Activated T-cell treated with anti-CD3 and anti-CD28 coated beads, Interleukin-2, amount 50 U/mL, for 1 hour (primary cell): Measurements from ENCODE around the gene PIGL.

Experiments used
- DNase-seq: peaks from one replicate; pipeline ENCODE4 v3.0.0-alpha.2; 2020

The PIGL gene

DNA sequence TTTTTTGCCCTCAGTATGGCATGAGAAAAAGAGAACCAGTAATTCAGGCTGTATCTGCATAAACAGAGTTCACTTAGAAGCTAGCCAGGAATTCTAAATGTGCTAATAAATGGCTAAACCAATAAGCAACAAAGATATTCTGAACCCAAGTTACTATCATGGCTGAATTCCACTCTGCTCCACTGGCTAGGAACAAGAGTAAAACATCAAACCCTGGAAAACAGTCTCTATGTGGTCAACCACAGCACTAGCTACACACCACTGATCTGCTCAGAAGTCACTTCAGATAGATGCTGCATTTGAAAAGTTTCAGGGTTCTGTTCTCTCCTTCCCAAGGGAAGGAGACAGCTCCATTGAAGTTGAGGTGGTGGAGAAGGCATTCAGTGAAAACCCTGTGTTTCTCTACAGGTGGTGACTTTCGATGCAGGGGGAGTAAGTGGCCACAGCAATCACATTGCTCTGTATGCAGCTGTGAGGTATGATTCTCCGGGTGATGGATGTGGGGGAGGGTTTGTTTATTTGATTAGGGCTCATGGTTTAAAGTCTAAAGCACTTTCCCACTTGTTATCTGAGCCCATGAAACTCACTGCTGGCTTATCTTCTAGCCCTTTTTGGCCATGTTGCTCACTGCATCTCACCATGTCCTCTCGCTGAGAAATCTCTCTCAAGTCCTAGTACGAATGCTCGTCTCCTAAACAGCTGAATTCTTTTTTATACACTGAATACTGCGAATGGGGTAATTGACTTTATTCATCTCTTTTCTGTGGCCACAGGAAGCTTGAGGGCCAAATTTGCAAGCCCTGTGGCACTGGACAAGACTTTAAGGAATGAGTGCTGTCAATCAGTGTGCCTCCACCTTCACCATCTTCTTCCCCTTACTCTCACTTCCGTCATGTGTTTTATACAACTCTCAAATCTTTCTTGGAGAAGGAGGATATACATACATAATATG is 96.4 kb downstream of the PIGL start:
- no peak for DNase-seq

DNA sequence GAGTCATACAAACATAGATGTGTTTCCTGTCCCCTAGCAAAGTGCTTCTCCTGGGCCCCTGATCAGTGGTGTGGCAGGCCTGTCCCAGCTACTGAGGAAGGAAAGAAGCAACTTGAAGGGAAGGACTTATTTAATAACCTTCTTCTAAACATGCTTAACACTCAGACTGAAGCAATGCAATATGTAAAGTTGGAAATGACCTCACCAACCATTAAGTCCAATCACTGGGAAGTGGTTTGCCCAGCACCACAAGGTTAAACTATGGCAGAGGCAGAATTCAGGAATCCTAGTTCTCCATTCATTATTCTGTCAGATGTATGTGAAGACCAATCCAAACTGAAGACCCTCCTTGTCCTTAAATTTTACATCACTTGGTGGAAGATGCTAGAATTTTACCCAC is 97.2 kb downstream of the PIGL start:
- DNase-seq, result no peak

DNA sequence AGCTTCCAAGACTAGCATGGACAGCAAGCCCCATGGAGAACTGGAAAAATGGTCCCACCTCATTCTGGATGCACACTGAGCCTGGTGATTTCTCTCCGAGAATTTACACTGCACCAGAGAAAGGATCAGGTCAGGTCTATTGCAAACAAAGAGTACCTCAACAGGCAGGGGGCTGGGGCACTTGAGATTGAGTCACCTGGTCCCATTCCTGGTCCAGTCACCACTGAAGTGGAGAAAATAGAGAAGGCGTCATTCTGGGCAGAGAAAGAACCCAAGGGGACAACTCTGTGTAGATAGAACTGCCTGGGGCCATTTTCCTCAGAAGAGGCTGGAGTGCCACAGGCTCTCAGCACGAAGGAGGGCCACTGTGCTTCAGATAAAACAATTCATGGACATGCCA is 97.8 kb downstream of the PIGL start:
- no peak for DNase-seq

DNA sequence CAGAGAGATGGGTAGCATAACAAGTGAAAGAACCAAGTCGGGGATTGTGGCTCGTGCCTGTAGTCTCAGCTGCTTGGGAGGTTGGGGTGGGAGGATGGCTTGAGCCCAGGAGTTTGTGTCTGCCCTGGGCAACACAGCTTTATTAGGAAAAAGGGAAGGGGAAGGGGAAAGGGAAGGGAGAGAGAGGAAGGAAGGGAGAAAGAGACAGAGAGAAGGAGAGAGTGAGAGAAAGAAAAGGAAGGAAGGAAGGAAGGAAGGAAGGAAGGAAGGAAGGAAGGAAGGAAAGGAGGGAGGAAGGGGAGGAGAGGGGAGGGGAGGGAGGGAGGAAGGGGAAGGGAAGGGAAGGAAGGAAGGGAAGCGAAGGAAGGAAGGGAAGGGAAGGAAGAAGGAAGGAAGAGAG is 103.0 kb downstream of the PIGL start:
- no peak for DNase-seq

DNA sequence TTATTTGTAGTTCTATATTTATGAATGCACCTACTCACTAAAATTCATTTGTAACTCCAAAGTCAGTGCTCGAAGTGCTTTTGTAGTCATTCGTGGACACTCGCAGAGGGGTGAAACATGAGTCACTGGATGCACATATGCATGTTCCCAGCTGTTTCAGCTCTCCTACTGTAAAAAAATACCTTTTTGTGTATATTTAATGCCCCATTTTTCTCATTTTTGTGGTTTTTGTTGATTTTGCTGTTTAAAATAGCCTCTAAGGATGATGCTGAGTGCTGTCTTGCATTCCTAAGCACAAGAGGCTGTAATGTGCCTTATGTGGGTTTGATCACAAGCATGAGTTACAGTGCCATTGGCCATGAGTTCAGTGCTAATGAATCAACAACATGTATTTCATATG is 105.6 kb downstream of the PIGL start:
- DNase-seq, result no peak

DNA sequence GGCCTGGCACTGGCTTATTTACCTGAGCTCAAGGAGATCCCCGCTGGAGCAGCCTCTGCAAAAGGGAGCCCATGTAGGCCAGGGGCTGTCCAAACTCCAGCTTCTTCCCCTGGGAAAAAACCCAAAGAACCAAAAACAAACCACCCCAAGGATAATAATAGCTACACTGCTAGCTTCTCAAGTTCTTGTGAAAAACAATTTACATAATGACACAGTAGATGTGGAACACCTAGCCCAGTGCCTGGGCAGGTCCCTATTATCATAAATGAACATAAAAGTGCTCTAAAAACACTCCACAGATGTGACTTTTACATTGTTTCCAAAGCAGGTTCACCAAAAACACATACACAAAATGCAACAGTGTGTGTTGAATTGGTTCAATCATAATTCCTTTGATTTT is 109.0 kb downstream of the PIGL start:
- DNase-seq, result no peak

DNA sequence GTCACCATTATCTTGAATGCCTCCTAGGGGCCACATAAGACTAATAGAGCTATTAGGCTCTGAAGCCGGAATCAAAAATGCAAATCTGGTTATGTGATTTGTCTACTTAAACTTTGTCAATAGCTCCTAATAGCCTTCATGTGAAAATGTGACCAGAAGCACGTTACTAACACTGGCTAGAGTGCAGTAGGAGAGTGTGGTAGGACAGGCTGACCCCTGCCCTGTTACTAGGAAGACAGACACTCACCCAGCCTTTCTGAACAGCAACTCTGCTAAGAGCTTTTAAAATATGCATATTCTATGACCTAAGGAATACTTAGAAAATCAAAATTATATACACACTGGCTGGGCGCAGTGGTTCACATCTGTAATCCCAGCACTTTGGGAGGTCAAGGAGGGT is 110.0 kb downstream of the PIGL start:
- DNase-seq, result no peak

DNA sequence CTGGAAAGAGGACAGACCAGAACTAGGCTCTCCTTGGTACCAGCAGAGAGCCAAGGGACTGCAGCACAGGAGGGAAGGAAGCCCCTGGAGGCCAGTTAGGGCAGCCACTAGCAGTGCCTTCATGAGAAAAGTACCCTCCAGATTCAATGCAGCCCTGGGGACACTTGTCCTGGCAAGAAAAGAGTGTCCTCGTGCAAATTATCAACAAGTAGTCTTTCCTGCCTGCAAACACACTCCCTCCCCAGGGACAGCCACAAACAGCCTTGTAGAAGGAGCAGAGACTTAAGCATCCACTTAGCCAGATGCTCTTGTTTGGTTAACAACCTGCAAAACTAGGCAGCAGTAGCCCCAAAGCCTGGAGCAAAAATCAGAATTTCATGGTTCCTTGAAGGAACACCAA is 112.0 kb downstream of the PIGL start:
- DNase-seq, result no peak

DNA sequence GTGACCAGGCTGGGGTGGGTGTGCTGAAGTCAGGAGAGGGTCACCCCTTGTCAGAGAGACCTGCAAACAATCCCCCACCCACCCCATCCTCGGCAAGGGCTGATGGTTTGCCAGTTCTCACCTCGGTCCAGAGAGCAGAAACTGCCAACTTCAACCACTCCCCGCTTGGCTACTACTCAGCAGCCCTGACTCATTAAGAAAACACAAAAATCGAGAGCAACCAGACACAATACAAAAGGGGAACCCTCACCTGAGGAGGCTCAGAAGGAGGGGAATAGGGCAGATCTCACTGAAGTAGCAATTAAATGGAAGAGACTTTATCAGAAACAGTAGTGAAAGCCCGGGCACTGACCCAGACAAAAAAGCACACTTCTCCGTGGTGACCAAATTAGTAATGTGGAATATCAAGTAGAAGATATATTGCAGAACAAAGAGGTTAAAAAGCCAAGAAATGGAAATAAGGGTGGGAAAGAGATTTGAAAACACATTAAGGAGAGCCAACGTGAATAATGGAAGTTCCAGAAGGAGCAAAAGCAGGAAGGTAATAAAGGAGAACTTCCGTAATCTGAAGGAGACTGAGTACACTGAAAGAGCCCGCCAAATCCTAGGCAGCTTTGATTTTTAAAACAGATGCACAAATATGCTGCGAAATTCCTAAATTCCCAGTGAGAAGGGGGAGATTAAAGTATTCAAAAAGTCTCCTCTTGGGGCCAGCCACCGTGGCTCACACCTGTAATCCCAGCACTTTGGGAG is 112.7 kb downstream of the PIGL start:
- no peak for DNase-seq

DNA sequence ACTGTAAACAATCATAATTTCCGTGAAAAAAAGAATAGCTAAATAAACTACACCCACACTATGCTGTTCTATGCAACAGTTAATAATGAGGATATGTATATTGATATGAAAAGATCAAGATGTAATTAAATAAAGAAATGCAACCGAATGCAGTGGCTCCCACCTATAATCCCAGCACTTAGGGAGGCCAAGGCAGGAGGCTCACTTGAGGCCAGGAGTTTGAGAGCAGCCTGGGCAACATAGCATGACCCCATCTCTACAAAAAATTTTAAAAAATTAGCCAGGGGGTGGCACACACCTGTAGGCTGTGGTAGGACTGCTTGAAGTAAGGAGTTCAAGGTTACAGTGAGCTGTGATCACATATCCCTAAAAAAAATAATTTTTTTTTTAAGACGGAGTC is 121.4 kb downstream of the PIGL start:
- DNase-seq, result no peak

DNA sequence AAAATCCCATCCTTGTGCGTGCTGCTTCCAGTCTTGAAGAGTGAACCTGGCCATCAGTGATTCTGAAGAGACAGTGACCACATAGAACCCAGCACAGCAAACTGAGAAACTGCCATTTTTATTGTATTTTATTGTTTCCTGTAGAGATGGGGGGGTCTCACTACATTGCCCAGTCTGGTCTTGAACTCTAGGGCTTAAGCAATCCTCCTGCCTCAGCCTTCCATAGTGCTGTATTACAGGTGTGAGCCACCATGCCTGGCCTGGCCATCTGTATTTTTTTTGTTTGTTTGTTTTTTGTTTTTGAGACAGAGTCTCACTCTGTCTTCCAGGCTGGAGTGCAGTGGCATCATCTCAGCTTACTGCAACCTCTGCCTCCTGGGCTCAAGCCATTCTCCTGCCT is 122.4 kb downstream of the PIGL start:
- DNase-seq, result no peak

DNA sequence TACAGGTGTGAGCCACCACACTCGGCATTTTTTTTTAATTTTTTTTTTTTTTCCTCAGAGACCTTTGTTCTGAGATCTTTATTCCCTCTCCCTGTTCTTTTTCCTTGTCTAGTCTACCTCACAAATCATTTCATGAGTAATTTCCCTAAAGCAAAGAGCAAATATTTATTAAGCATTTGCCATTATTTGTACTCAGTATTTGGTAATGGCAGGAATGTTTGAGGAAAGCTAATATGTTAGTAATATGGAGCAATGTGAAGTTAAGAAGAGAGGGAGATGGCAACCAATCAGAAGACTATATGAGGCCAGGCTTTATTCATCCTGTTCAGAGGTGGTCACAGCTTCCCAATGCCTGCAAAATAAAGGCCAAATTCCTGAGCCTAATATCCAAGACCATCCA is 122.9 kb downstream of the PIGL start:
- DNase-seq, result no peak

DNA sequence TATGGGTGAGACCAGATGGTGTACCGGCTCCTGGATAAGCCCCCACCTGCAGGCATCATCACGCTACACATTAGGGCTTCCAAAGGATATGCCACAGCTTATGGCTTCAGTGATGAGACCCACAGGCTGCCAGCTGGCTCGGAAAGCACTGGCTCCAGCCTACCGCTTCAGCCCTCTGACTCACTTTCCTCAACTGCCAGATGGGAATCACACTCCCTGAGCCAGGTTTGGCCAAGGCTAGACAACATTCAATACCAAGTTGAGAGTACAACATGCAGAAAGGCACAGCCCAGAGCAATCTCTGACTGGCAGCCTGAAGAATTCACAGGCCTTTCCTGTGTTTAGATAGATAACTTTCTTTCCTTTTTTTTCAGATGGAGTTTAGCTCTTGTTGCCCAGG is 126.0 kb downstream of the PIGL start:
- no peak for DNase-seq

DNA sequence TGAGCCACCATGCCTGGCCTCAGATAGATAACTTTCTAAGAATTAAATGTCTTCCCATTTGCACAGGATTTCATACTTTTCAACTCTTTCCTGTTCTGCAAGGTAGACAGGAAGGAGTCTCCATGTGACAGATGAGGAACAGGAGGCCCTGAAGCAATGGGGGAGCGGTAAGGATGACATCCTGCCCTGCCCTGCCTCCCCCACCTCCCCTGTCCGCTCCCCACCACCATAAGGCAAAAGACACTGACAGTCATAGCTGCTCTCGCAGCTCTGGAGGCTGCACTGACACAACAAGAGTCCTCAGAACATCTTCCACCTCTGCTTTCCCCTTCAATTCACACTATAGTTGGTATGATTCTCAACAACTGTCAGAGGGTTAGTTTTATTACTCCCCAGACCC is 126.6 kb downstream of the PIGL start:
- no peak for DNase-seq

DNA sequence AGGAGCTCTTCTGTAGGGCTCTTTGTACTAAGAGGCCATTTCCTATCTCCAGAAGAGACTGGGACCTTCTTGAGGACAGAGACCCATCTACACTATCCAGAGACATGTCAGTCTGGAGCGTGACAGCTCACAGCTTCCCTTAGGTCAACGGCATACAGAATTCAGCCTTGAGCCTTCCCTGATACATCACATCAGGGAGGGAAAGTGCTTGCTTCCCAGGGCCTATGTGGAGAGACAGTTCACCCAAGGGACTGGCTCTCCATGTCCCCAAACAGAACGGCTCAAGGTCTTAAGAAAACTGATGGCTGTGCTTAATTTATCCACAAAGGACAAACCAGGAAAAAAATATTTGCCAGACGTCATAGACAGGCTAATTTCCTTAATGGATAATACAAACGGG is 128.6 kb downstream of the PIGL start:
- no peak for DNase-seq

DNA sequence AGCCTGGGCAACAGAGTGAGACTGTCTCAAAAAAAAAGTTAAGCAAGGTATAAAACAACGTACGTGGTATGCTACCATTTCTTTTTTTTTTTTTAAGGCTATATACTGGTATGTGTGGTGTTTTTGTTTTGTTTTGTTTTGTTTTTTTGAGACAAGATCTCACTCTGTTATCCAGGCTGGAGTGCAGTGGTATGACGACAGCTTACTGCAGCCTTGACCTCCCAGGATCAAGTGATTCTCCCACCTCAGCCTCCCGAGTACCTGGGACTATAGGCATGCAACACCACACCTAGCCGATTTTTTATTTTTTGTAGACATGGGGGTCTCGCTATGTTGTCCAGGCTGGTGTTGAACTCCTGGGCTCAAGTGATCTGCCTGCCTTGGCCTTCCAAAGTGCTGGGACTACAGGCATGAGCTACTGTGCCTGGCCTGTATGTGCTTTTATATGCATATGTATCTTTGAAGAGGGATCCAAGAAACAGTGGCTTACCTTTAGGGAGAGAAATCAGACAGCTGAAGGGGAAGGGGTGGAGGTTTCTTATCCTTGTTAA is 129.8 kb downstream of the PIGL start:
- DNase-seq, result no peak

DNA sequence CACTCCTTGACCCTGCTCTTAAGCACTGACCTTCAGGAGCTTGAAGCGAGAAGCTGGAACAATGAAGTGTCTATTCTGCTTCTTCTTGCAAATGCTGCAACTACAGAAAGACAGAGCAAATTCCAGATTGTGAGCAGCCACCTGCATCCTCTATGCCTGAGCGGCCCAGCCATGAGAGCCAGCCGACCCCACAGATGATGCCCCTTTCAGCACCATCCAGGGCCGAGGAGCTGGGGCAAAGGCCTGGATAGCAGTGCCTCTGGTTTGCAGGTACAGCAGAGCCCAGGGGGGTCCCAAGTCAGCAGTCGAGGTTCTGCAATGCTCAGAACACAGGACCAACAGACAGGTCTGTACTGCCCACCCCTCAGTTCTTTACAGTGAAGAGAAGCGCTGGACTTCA is 131.6 kb downstream of the PIGL start:
- DNase-seq, result no peak

DNA sequence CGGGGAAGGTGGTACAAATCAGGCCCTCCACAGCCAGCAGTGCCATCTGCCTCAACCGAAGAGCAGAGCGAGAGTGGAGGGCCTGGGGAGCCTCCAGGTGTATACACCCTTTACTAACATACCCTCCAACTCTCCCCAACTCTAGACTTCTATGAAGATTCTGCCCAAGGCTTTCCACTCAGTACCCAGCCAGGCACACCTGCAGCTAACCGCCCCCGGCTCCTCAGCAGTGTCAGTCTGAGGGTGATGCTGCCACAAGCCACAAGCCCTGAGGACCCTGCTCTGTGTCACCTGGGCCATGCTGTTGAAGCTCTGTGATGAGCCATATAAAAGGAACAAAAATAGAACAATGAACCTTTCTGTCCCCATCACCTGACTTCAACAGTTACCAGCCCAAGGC is 132.4 kb downstream of the PIGL start:
- no peak for DNase-seq

DNA sequence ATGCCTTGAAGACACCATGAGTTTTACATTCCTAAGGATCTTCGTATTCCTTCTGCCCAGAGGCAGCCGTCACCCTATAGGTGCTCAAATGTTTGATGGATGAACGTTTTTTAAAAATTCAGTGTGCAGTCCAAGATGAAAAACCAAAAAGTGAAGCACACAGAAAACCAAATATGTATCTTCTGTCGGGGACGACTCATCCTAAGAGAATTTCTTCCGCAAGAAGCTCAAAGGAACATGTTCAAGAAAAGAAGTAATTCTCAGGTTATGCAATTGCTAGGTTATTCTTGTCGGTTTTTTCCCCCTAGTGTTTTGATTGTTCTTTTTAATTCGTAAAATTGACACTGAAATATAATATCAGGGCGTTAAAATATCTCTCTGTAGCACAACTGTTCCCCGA is 134.8 kb downstream of the PIGL start:
- DNase-seq, result no peak

DNA sequence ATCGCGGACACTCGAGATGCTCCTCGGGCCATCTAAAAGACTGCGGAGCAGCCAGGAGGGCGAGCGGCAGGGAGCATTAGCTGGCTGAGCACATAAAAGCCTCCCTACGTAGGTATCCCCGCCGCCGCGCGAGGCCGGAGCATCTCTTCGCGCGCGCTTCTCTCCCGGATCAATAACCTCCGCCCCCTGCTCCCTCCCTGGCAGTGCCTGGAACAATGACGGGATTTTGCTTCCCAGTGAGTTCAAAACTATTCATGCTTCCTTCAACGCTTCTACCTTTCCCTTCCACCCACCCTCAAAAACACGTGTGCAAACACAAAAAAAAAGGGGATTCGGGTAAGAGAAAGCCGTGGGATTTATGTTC is 135.3 kb downstream of the PIGL start:
- DNase-seq, result peak; percentile 41

DNA sequence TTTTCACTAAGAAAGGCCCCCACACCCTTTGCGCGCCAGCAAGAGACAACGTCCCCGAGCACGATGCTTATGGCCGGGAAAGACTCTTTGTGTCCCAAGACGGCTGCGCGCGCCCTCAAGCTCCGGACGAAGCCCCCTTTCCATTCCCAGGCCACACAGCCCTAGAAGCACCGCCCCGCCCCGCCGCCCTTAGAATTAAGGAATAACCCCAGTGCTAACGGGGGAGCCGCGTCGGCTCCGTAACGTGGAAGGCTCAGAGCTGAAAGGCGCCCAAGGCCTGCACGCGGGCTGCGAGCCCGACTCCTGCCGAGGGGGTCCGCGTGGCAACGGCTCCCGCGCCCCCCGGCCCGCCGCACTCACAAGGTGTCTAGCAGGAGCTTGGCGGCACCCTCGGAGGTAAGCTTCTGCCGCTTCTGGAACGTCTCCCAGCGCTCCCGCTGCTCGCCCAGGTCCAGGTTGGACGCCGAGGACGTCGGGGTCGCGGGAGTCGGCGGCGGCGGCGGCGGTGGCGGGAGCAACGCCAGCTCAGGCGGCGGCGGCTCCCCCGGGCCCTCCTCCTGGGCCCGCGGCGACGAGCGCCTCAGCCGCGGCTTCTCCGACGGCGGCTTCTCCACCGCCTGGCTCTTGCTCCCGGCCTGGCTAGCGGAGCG is 135.8 kb downstream of the PIGL start:
- DNase-seq, result no peak

DNA sequence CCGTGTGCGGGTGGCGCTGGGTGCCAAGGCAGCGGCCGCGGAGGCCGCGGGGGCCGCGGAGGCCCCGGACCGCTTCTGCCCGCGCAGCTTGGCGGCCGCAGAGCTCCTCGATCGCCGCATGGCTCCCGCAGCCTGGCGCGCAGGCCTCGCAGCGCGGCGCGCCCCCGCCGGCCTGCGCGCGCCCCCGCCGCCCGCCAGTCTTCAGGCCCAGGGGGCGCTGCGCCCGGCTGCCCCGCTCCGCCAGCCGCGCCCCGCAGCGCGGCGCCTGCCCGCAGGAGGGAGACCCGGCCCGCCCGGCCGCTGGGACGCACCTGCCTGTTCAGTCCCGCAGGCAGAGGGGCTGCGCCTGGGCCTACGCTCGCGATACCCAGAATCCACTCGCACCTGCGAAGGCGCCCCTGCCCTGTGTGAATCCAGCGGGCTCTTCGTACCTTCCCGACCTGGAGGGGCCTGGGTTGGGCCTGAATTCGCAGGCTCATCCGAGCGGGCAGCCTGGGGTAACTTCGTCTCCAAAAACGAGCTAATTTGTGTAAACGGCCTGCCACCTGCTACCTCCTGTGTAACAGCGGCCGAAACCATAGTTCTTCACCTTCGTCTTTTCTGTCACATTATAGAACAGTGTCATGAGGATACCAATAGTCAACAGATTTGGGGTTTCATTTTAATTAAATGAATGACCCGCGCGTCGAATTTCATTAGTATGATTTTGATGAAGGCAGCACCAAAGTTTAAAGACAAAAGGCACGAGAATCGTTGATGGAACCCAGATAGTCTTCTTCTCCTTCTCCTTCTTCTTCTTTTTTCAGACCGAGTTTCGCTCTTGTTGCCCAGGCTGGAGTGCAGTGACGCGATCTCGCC is 136.5 kb downstream of the PIGL start, which contains the start of gene CENPV:
Gene CENPV (minus strand): TSS at position 153 of the 858 bp plus-strand sequence. CDS start 33 bp downstream, at position 120.
- peak; percentile 80 for DNase-seq
